HepG2 (cell line): Measurements from ENCODE around the gene UNC13D. TPM values are rescaled to one million over a fixed set of nuclear protein-coding genes. Genes with fewer than 3 reads are reported as not detected.
A peak's percentile ranks its signal among the peaks of the same experiment; 100 is the strongest.

ENCODE experiments used
- BCL3 ChIP-seq: sonication (generic); formaldehyde crosslinking; IDR thresholded peaks from 2 replicates; pipeline ENCODE4 v1.5.1; 2020; ENCODE audit warnings: mild to moderate bottlenecking, missing genetic modification reagents, moderate library complexity
- DBP ChIP-seq: sonication (generic); formaldehyde crosslinking; IDR thresholded peaks from 2 replicates; pipeline ENCODE4 v1.4.0; 2020; ENCODE audit warnings: missing genetic modification reagents; ENCODE audit errors: not compliant biosample characterization
- ESRRA ChIP-seq: sonication (generic); formaldehyde crosslinking; IDR thresholded peaks from 2 replicates; pipeline ENCODE4 v1.5.1; 2020; ENCODE audit warnings: mild to moderate bottlenecking, low read depth, missing genetic modification reagents
- FOXP4 ChIP-seq: sonication (generic); formaldehyde crosslinking; IDR thresholded peaks from 2 replicates; pipeline ENCODE4 v1.4.0; 2020; ENCODE audit warnings: missing genetic modification reagents
- GTF2F1 ChIP-seq: fragments of 150-350 bp; IDR thresholded peaks from 2 replicates; pipeline ENCODE4 v1.6.1; 2014; ENCODE audit warnings: low read length
- GZF1 ChIP-seq: sonication (generic); formaldehyde crosslinking; IDR thresholded peaks from 2 replicates; pipeline ENCODE4 v1.5.1; 2020; ENCODE audit warnings: mild to moderate bottlenecking, missing genetic modification reagents
- MATR3 ChIP-seq: sonication (generic); formaldehyde crosslinking; IDR thresholded peaks from 2 replicates; pipeline ENCODE4 v1.4.0; 2020; ENCODE audit warnings: missing genetic modification reagents
- NFAT5 ChIP-seq: sonication (generic); formaldehyde crosslinking; IDR thresholded peaks from 2 replicates; pipeline ENCODE4 v1.4.0; 2020; ENCODE audit warnings: missing genetic modification reagents
- NFIB ChIP-seq: sonication (generic); formaldehyde crosslinking; IDR thresholded peaks from 2 replicates; pipeline ENCODE4 v1.9.0; 2021; ENCODE audit warnings: missing genetic modification reagents, mild to moderate bottlenecking, borderline replicate concordance
- PAF1 ChIP-seq: IDR thresholded peaks from 2 replicates; pipeline ENCODE4 v1.6.1; 2016; ENCODE audit warnings: missing genetic modification reagents, missing compliant biosample characterization
- POLR2AphosphoS5 ChIP-seq: IDR thresholded peaks from 2 replicates; pipeline ENCODE4 v1.6.1; 2012; ENCODE audit warnings: low read depth, low read length
- RBM39 ChIP-seq: fragments of 200-400 bp; formaldehyde crosslinking; IDR thresholded peaks from one replicate; pipeline ENCODE4 v1.6.1; 2018; ENCODE audit warnings: antibody characterized with exemption, mild to moderate bottlenecking, low read depth, low read length; ENCODE audit not compliant: poor library complexity, severe bottlenecking
- RFXAP ChIP-seq: sonication (generic); formaldehyde crosslinking; IDR thresholded peaks from 2 replicates; pipeline ENCODE4 v1.4.0; 2020; ENCODE audit warnings: missing genetic modification reagents, borderline replicate concordance
- SP2 ChIP-seq: sonication (generic); formaldehyde crosslinking; IDR thresholded peaks from 2 replicates; pipeline ENCODE4 v1.5.1; 2020; ENCODE audit warnings: mild to moderate bottlenecking, missing genetic modification reagents
- SP5 ChIP-seq: IDR thresholded peaks from 2 replicates; pipeline ENCODE4 v1.6.1; 2016; ENCODE audit warnings: low read depth, borderline replicate concordance
- SUZ12 ChIP-seq: fragments of 150-350 bp; IDR thresholded peaks from 2 replicates; pipeline ENCODE4 v1.6.1; 2014; ENCODE audit warnings: low read depth, low read length
- TBX3 ChIP-seq: fragments of 450-650 bp; IDR thresholded peaks from 2 replicates; pipeline ENCODE4 v1.6.1; 2017; ENCODE audit warnings: antibody characterized with exemption, mild to moderate bottlenecking, inconsistent platforms, borderline replicate concordance
- TGIF2 ChIP-seq: IDR thresholded peaks from 2 replicates; pipeline ENCODE4 v1.6.1; 2016; ENCODE audit warnings: control low read depth, missing compliant biosample characterization
- XBP1 ChIP-seq: sonication (generic); formaldehyde crosslinking; IDR thresholded peaks from 2 replicates; pipeline ENCODE4 v1.5.0; 2020; ENCODE audit warnings: missing genetic modification reagents
- ZNF766 ChIP-seq: sonication (generic); formaldehyde crosslinking; IDR thresholded peaks from 2 replicates; pipeline ENCODE4 v1.5.0; 2020; ENCODE audit warnings: missing genetic modification reagents, borderline replicate concordance
- polyA plus RNA-seq, 8 experiments: library from polyadenylated mRNA; depleted of rRNA in 3 of 8; stranded (reverse) in 7 of 8; unstranded in 1 of 8; fragments of >200 nt; fragmentation: Illumina TruSeq in 4 of 8; extraction: Trizol in 4 of 8; gene quantifications; 2 replicates each; pipeline versions ENCODE4 v1.2.1 to v1.2.3, GENCODE V29; 2011 to 2016; ENCODE audit warnings: low read depth in 4 of 8, missing spikeins in 1 of 8, mixed read lengths in 1 of 8; ENCODE audit not compliant: insufficient read depth in 1 of 8
- total RNA-seq, 5 experiments: library from RNA; depleted of rRNA; stranded (reverse); fragments of >200 nt; fragmentation: Illumina TruSeq; extraction: Trizol; gene quantifications; 2 replicates each; pipeline ENCODE4 v1.2.3, GENCODE V29; 2016; ENCODE audit warnings: low read depth in 1 of 5

Gene UNC13D
- total and polyA plus RNA-seq, 2 of the 13 experiments (the other 11 are each of a cell fraction or from before 2014, with no cell fraction given) = 29.7 to 42.7 TPM

- TF ChIP-seq NFAT5 (peak; percentile 84), SUZ12 (no peak), DBP (CRISPR knock-in tag) (no peak), POLR2AphosphoS5 (peak; percentile 70; the same call in 1 of the 2 replicates), GZF1 (CRISPR knock-in tag) (peak; percentile 87; the same call in 1 of the 2 replicates), PAF1 (no peak), FOXP4 (CRISPR knock-in tag) (peak; percentile 49; the same call in 1 of the 2 replicates), TGIF2 (CRISPR knock-in tag) (peak; percentile 65; the same call in 1 of the 2 replicates), SP5 (CRISPR knock-in tag) (0 out of 2 replicates have a peak, but pooled peaks have one; percentile 15), XBP1 (CRISPR knock-in tag) (no peak), ESRRA (CRISPR knock-in tag) (peak; percentile 24; the same call in 1 of the 2 replicates), MATR3 (peak; percentile 44; the same call in 1 of the 2 replicates), TBX3 (no peak), BCL3 (CRISPR knock-in tag) (no peak), NFIB (CRISPR knock-in tag) (no peak), ZNF766 (0 out of 2 replicates have a peak, but pooled peaks have one; percentile 35), SP2 (CRISPR knock-in tag) (no peak), GTF2F1 (no peak), RFXAP (CRISPR knock-in tag) (peak; percentile 89), RBM39 (peak; percentile 43)
Observed at GRCh38 chr17:75892556-75893224, 48.5 kb upstream of the UNC13D start (continued).
